NB4 (cell line): Measurements from ENCODE around the gene EPDR1.

ENCODE experiments used
- CTCF ChIP-seq: IDR thresholded peaks from one replicate; pipeline ENCODE4 v1.5.1; 2012; ENCODE audit warnings: low read depth, low read length
- MAX ChIP-seq: IDR thresholded peaks from 2 replicates; pipeline ENCODE4 v1.6.1; 2011; ENCODE audit warnings: low read depth, low read length
- MYC ChIP-seq: IDR thresholded peaks from 2 replicates; pipeline ENCODE4 v1.6.1; 2011; ENCODE audit warnings: low read depth, low read length
- POLR2A ChIP-seq: IDR thresholded peaks from 2 replicates; pipeline ENCODE4 v1.6.1; 2011; ENCODE audit warnings: mild to moderate bottlenecking; ENCODE audit not compliant: insufficient read length; ENCODE audit errors: extremely low read depth

- TF ChIP-seq CTCF (no peak), POLR2A (no peak), MAX (no peak), MYC (no peak)
These were observed 43.8 kb downstream of the EPDR1 start for GRCh38 chr7:37964196-37964595.
